Gastrocnemius medialis (tissue), 4 donors: ENCODE data around the gene SIRT5.

Experiments used
- CTCF ChIP-seq, 5 experiments: fragments of 450-650 bp in 3 of 5; fragments of 200-600 bp in 2 of 5; sonication (generic) in 2 of 5; IDR thresholded peaks in 4 of 5; conservative IDR thresholded peaks in 1 of 5; 1 replicate in 4 of 5; 2 replicates in 1 of 5; pipeline ENCODE4 v1.5.1; 2016 to 2019; ENCODE audit warnings: antibody characterized with exemption in 5 of 5, mild to moderate bottlenecking in 3 of 5, moderate library complexity in 3 of 5
- POLR2A ChIP-seq, 2 donors: fragments of 450-650 bp; IDR thresholded peaks; one replicate each; pipeline ENCODE4 v1.6.1; 2017; ENCODE audit warnings: antibody characterized with exemption in 2 of 2, mild to moderate bottlenecking in 2 of 2, moderate library complexity in 2 of 2

- TF ChIP-seq POLR2A (IDR thresholded peaks at IDR 0.05), result no peak
- no peak for TF ChIP-seq CTCF (IDR thresholded peaks at IDR 0.05 in 4 of 5, conservative IDR thresholded peaks at IDR 0.05 in 1 of 5)
These were observed 15.7 kb upstream of the SIRT5 start for GRCh38 chr6:13558718-13559117.
